Neuronal stem cell (in vitro differentiated cells): ENCODE measurements around the gene PPDPF.

Source experiments
- DNase-seq: peaks from one replicate; pipeline ENCODE4 v3.0.0-alpha.2; 2013; ENCODE audit warnings: low spot score
- H2AFZ ChIP-seq: one replicate; pipeline ENCODE4 v1.6.1; 2013; ENCODE audit warnings: mild to moderate bottlenecking, low read length, inconsistent platforms
- H2AK5ac ChIP-seq: 2 replicates; pipeline ENCODE4 v1.6.1; 2013; ENCODE audit warnings: low read depth, mild to moderate bottlenecking, inconsistent platforms, low read length, moderate library complexity, mixed read lengths
- H2BK120ac ChIP-seq: 2 replicates; pipeline ENCODE4 v1.6.1; 2013; ENCODE audit warnings: low read depth, mild to moderate bottlenecking, inconsistent platforms, low read length, moderate library complexity, mixed read lengths
- H2BK12ac ChIP-seq: one replicate; pipeline ENCODE4 v1.6.1; 2013; ENCODE audit warnings: low read length, inconsistent platforms
- H2BK15ac ChIP-seq: 2 replicates; pipeline ENCODE4 v1.6.1; 2013; ENCODE audit warnings: mild to moderate bottlenecking, low read length, inconsistent platforms, mixed read lengths
- H2BK5ac ChIP-seq: one replicate; pipeline ENCODE4 v1.6.1; 2013; ENCODE audit warnings: inconsistent platforms, mild to moderate bottlenecking, low read length, moderate library complexity
- H3K14ac ChIP-seq: one replicate; pipeline ENCODE4 v1.6.1; 2013; ENCODE audit warnings: low read length, inconsistent platforms
- H3K18ac ChIP-seq: 2 replicates; pipeline ENCODE4 v1.6.1; 2013; ENCODE audit warnings: low read length, inconsistent platforms
- H3K23ac ChIP-seq: 2 replicates; pipeline ENCODE4 v1.6.1; 2013; ENCODE audit warnings: low read depth, mild to moderate bottlenecking, mixed read lengths, low read length, inconsistent platforms; ENCODE audit not compliant: poor library complexity
- H3K27ac ChIP-seq: replicated peaks from 3 replicates; pipeline ENCODE4 v1.5.1; 2013; ENCODE audit warnings: low read length, inconsistent platforms
- H3K27me3 ChIP-seq, 3 experiments: 2 replicates each; pipeline ENCODE4 v1.6.1; 2013; ENCODE audit warnings: low read length in 3 of 3, mild to moderate bottlenecking in 2 of 3, inconsistent platforms in 1 of 3, low read depth in 1 of 3, mixed read lengths in 1 of 3, moderate library complexity in 1 of 3; ENCODE audit not compliant: control insufficient read depth in 3 of 3, insufficient read depth in 3 of 3
- H3K36me3 ChIP-seq, 2 donors: replicated peaks in 1 of 2; 2 replicates each; pipeline ENCODE4 v1.6.1; 2013; ENCODE audit warnings: low read length in 2 of 2; ENCODE audit not compliant: control insufficient read depth in 2 of 2, insufficient read depth in 2 of 2
- H3K4ac ChIP-seq: 2 replicates; pipeline ENCODE4 v1.6.1; 2013; ENCODE audit warnings: inconsistent platforms, mild to moderate bottlenecking, low read length, moderate library complexity
- H3K4me1 ChIP-seq, 2 donors: 1 replicate in 1 of 2; 2 replicates in 1 of 2; pipeline ENCODE4 v1.6.1; 2013; ENCODE audit warnings: low read length in 2 of 2, low read depth in 1 of 2; ENCODE audit not compliant: control insufficient read depth in 2 of 2, insufficient read depth in 1 of 2
- H3K4me2 ChIP-seq: one replicate; pipeline ENCODE4 v1.6.1; 2013; ENCODE audit warnings: mild to moderate bottlenecking, low read length, inconsistent platforms; ENCODE audit not compliant: insufficient read depth, poor library complexity, severe bottlenecking
- H3K4me3 ChIP-seq, 2 donors: 2 replicates each; pipeline ENCODE4 v1.5.1; 2013; ENCODE audit warnings: low read length in 2 of 2, mild to moderate bottlenecking in 2 of 2, inconsistent platforms in 1 of 2, moderate library complexity in 1 of 2
- H3K79me1 ChIP-seq: one replicate; pipeline ENCODE4 v1.6.1; 2013; ENCODE audit warnings: low read depth, mild to moderate bottlenecking, inconsistent platforms, low read length, moderate library complexity
- H3K9ac ChIP-seq: one replicate; pipeline ENCODE4 v1.6.1; 2013; ENCODE audit warnings: mild to moderate bottlenecking, low read depth, low read length, inconsistent platforms; ENCODE audit not compliant: poor library complexity
- H3K9me3 ChIP-seq, 2 donors: replicated peaks in 1 of 2; 2 replicates each; pipeline versions ENCODE3 to v1.6.1; 2013; ENCODE audit warnings: low read length in 2 of 2, mild to moderate bottlenecking in 2 of 2, inconsistent platforms in 1 of 2, low read depth in 1 of 2, mixed read lengths in 1 of 2, moderate library complexity in 1 of 2; ENCODE audit not compliant: control insufficient read depth in 2 of 2, insufficient read depth in 1 of 2
- H4K8ac ChIP-seq: one replicate; pipeline ENCODE4 v1.6.1; 2013; ENCODE audit warnings: low read depth, mild to moderate bottlenecking, inconsistent platforms, low read length, moderate library complexity
- H4K91ac ChIP-seq: one replicate; pipeline ENCODE4 v1.6.1; 2013; ENCODE audit warnings: low read length, low read depth, mild to moderate bottlenecking, inconsistent platforms; ENCODE audit not compliant: poor library complexity
- WGBS, 2 donors: extraction: QIAGEN DNeasy Blood & Tissue Kit; methylation state at CpG; one replicate each; pipeline ENCODE4 v1.1.7; 2013; ENCODE audit warnings: missing lambda C conversion rate in 2 of 2, mixed read lengths in 1 of 2; ENCODE audit not compliant: insufficient read length in 2 of 2, insufficient replicate concordance in 1 of 2; ENCODE audit errors: extremely low coverage in 2 of 2; 5-methylcytosine and 5-hydroxymethylcytosine counted together

PPDPF gene

DNA sequence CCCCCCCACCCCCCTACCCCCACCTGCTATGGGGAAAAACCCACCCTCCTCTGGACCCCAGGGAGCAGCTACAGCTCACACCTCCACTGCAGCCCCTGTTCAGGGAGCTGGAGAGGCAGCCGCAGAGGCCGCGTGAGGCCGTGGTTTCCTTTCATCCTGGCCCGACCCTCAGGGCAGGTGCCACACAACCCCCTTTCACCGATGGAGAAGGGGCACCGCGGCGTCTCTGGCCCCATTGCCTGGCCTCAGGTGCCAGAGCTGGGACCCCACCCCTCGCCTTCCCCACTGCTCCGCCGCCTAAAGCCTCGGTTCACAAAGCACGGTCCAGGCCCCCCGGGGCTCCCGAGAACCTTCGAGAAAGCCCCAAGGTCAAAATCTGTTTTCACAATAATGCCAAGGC lies 36.3 kb upstream of the PPDPF start:
- H3K18ac ChIP-seq = peak overlapping the region; percentile 38
- no peak overlapping the region for H3K4me3 ChIP-seq
- no peak overlapping the region for H2BK5ac ChIP-seq
- peaks cover 3 to 50% (median 20%) of the 10 kb centered on the region in 3 experiments for H3K27me3 ChIP-seq
- H2BK120ac ChIP-seq = no peak overlapping the region
- H3K14ac ChIP-seq = no peak overlapping the region
- no peak overlapping the region for H3K4ac ChIP-seq
- H2BK15ac ChIP-seq = no peak overlapping the region
- H2AFZ ChIP-seq = no peak overlapping the region
- no peak overlapping the region for H4K8ac ChIP-seq
- H3K79me1 ChIP-seq = peaks cover 2% of the 10 kb centered on the region
- H2BK12ac ChIP-seq = no peak overlapping the region
- H4K91ac ChIP-seq = no peak overlapping the region
- H2AK5ac ChIP-seq = no peak overlapping the region
- peaks cover 7 to 8% of the 10 kb centered on the region in 2 donors for H3K4me1 ChIP-seq
- no peak for DNase-seq
- no CpG with 5 or more reads among the region's 17 CpGs for WGBS, 2 donors
- H3K9ac ChIP-seq = no peak overlapping the region
- no peak overlapping the region for H3K4me2 ChIP-seq
- no peaks in the 10 kb centered on the region for H3K36me3 ChIP-seq
- H3K27ac ChIP-seq = no peak overlapping the region
- H3K9me3 ChIP-seq = no peaks in the 10 kb centered on the region
- H3K23ac ChIP-seq = no peak overlapping the region

DNA sequence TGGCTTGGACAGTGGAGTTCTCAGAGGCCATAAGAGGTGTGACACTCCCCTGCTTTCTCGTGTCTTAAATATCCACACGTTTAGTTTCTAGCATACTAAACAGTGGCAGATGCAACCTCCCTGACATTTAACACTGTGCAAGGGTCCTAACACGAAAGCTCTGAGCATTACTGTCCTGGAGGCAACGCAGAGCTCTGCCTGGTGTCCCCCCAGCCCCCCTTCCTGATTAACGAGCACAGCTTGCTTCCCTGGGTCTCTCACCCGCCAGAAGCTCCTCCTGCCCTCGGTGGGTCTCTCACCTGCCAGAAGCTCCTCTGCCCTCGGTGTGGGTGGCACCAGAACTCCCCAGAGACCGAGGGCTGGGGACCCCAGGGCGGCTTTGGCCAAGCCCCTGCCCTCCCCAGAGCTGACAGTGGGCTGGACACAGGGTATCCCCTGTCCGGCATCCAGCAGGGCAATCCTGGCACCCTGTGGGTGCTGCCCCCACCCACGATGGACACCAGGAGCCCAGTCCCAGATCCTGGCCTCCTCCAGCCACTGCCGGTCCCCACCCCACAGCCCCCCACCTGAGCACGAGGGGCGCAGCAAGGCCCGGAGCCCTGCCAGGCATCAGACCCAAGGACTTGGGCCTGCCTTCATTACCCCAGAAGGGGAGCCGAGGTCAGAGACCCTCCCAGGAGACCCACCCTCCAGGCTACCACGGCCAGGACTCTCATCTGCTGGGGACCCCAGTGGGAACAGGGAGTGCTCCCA lies 35.7 kb upstream of the PPDPF start:
- no peak overlapping the region for H2BK120ac ChIP-seq
- H3K4me3 ChIP-seq = no peak overlapping the region
- no peak overlapping the region for H2BK12ac ChIP-seq
- no peak overlapping the region for H3K23ac ChIP-seq
- H3K9me3 ChIP-seq = no peaks in the 10 kb centered on the region
- H3K4me2 ChIP-seq = no peak overlapping the region
- peaks cover 2% of the 10 kb centered on the region for H3K79me1 ChIP-seq
- no peak overlapping the region for H2AK5ac ChIP-seq
- peak overlapping the region; percentile 17 for H3K14ac ChIP-seq
- H4K8ac ChIP-seq = no peak overlapping the region
- H3K36me3 ChIP-seq = no peaks in the 10 kb centered on the region
- H3K9ac ChIP-seq = no peak overlapping the region
- no peak for DNase-seq
- no peak overlapping the region for H3K4ac ChIP-seq
- H2AFZ ChIP-seq = no peak overlapping the region
- H2BK15ac ChIP-seq = no peak overlapping the region
- no peak overlapping the region for H3K27ac ChIP-seq
- H3K27me3 ChIP-seq = peaks cover 3 to 54% (median 24%) of the 10 kb centered on the region in 3 experiments
- peaks cover 7 to 8% of the 10 kb centered on the region in 2 donors for H3K4me1 ChIP-seq
- WGBS, 2 donors = no CpG with 5 or more reads among the region's 18 CpGs
- peak overlapping the region; percentile 48 for H3K18ac ChIP-seq
- no peak overlapping the region for H4K91ac ChIP-seq
- no peak overlapping the region for H2BK5ac ChIP-seq

DNA sequence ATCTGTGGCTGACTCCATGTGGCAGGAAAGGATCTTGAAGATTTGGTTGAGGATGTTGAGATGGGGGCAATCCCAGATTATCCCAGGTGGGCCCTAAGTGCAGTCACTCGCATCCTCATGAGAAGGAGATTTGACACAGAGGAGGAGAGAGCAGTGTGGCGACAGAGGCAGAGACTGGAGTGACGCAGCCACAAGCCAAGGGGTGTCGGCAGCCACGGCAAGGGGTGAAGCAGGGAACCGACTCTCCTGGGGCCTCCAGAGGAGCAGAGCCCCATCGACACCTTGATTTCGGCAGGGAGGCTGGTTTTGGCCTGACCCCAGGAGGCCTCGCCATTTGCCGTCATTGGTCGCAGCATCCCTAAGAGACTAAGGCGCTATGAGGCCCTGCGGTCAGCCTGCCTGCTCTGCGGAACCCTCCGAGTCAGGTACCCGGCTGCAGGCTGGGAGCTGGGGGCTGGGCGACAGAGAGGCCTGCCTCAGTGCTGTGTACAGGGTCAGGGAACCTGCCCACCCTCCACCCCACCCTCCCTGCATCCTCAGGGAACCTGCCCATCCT lies 34.2 kb upstream of the PPDPF start:
- H3K27me3 ChIP-seq = peaks cover 3 to 52% (median 30%) of the 10 kb centered on the region in 3 experiments

DNA sequence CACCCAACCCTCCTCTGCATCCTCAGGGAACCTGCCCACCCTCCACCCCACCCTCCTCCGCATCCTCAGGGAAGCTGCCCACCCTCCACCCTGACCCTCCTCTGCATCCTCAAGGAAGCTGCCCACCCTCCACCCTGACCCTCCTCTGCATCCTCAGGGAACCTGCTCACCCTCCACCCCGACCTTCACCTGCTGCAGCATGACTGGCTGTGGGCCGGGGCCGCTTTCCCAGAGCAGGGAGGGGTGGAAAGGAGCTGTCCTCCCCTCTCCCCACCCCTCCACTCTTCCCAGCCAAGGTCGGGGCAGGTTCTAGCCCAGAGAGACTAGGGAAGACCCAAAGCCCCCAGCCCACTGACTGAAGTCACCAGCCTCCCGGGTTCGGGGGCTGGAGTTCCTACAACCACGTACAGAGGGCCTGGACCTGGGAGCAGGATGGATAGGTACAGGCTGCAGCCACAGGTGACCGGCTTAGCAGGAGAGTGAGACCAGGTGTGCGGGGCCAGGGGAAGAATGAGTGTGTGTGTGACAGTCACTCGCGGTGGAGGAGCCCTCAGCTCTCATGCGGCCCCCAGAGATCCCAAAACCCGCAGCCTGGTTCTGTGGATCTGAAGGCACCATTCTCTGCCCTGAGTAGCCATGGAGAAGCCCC lies 33.3 kb upstream of the PPDPF start:
- H2BK120ac ChIP-seq = no peak overlapping the region
- peaks cover 4% of the 10 kb centered on the region for H3K79me1 ChIP-seq
- no peak overlapping the region for H3K4me3 ChIP-seq
- no peak overlapping the region for H4K91ac ChIP-seq
- no peak overlapping the region for H3K4ac ChIP-seq
- peaks cover 3 to 5% of the 10 kb centered on the region in 2 donors for H3K4me1 ChIP-seq
- H3K14ac ChIP-seq = no peak overlapping the region
- H2BK15ac ChIP-seq = peak overlapping the region; percentile 9
- peaks cover 3 to 45% (median 30%) of the 10 kb centered on the region in 3 experiments for H3K27me3 ChIP-seq
- peak overlapping the region; percentile 57 for H3K4me2 ChIP-seq
- H3K9me3 ChIP-seq = peaks cover 0 to under 1% of the 10 kb centered on the region in 2 donors
- peak overlapping the region; percentile 21 for H3K9ac ChIP-seq
- peak overlapping the region; percentile 17 for H4K8ac ChIP-seq
- H2BK12ac ChIP-seq = no peak overlapping the region
- H2AFZ ChIP-seq = peak overlapping the region; percentile 53
- H3K23ac ChIP-seq = peak overlapping the region; percentile 31
- DNase-seq = no peak
- H2BK5ac ChIP-seq = no peak overlapping the region
- no peaks in the 10 kb centered on the region for H3K36me3 ChIP-seq
- H2AK5ac ChIP-seq = no peak overlapping the region
- no peak overlapping the region for H3K18ac ChIP-seq
- WGBS, 2 donors = no CpG with 5 or more reads among the region's 14 CpGs
- no peak overlapping the region for H3K27ac ChIP-seq

More for the DNA sequence above, 34.2 kb upstream of the PPDPF start:
- Histone ChIP-seq H2BK12ac (no peak overlapping the region), H4K91ac (no peak overlapping the region), H3K4me1 (peaks cover 7 to 8% of the 10 kb centered on the region in 2 donors), H2BK15ac (no peak overlapping the region), H3K23ac (no peak overlapping the region), H2BK120ac (no peak overlapping the region), H2AFZ (no peak overlapping the region), H3K4me2 (no peak overlapping the region), H3K4ac (no peak overlapping the region), H3K18ac (no peak overlapping the region), H3K14ac (no peak overlapping the region), H3K9me3 (no peaks in the 10 kb centered on the region), H3K36me3 (no peaks in the 10 kb centered on the region), H2BK5ac (no peak overlapping the region), H3K79me1 (peaks cover 2% of the 10 kb centered on the region), H3K4me3 (no peak overlapping the region), H3K27ac (no peak overlapping the region), H4K8ac (no peak overlapping the region), H3K9ac (peak overlapping the region; percentile 60), H2AK5ac (peak overlapping the region; percentile 75)
- no peak for DNase-seq
- no CpG with 5 or more reads among the region's 17 CpGs for WGBS, 2 donors
